H1 (cell line): Measurements from ENCODE around the gene MAGI2. TPM values are rescaled to one million over a fixed set of nuclear protein-coding genes. Genes with fewer than 3 reads are reported as not detected.

Experiments used
- CTCF ChIA-PET: fragments of 300-600 bp; sonication (Branson Sonifier 250); formaldehyde crosslinking; loops from one replicate; lab custom pipeline; 2021; ENCODE audit not compliant: partially characterized antibody; lab: Charles Lee
- POLR2A ChIA-PET: fragments of 300-600 bp; sonication (Branson Sonifier 250); formaldehyde crosslinking; loops from one replicate; lab custom pipeline; 2021; ENCODE audit warnings: inconsistent platforms; ENCODE audit not compliant: partially characterized antibody; lab: Charles Lee
- DNase-seq, 2 experiments: peaks; one replicate each; pipeline versions ENCODE4 v3.0.0 to v3.0.0-alpha.2; 2010 to 2022; ENCODE audit warnings: low spot score in 2 of 2, low read depth in 1 of 2, mixed read lengths in 1 of 2
- FAIRE-seq: peaks from 2 replicates; lab custom pipeline; 2011; peaks lifted over from hg19 to GRCh38; lab: Jason Lieb, UNC
- H2AFZ ChIP-seq: 2 replicates; pipeline ENCODE4 v1.8.1; 2012; ENCODE audit warnings: low read length, inconsistent platforms
- H2AK5ac ChIP-seq: 2 replicates; pipeline ENCODE4 v1.6.1; 2013; ENCODE audit warnings: low read depth, low read length
- H2BK120ac ChIP-seq: replicated peaks from 2 replicates; pipeline ENCODE3; 2013; ENCODE audit warnings: low read depth, low read length, inconsistent platforms
- H2BK12ac ChIP-seq: 2 replicates; pipeline ENCODE4 v1.6.1; 2013; ENCODE audit warnings: low read depth, low read length
- H2BK15ac ChIP-seq: 2 replicates; pipeline ENCODE4 v1.6.1; 2013; ENCODE audit warnings: low read length
- H2BK20ac ChIP-seq: 2 replicates; pipeline ENCODE4 v1.6.1; 2013; ENCODE audit warnings: low read length
- H2BK5ac ChIP-seq: 2 replicates; pipeline ENCODE4 v1.6.1; 2013; ENCODE audit warnings: low read depth, low read length
- H3K14ac ChIP-seq: 2 replicates; pipeline ENCODE4 v1.6.1; 2013; ENCODE audit warnings: inconsistent platforms; ENCODE audit not compliant: insufficient read length
- H3K18ac ChIP-seq: 2 replicates; pipeline ENCODE4 v1.6.1; 2013; ENCODE audit warnings: low read length; ENCODE audit errors: extremely low read depth
- H3K23ac ChIP-seq: 2 replicates; pipeline ENCODE4 v1.6.1; 2013; ENCODE audit warnings: inconsistent platforms; ENCODE audit not compliant: insufficient read length
- H3K23me2 ChIP-seq: 2 replicates; pipeline ENCODE4 v1.6.1; 2013; ENCODE audit warnings: low read depth, low read length
- H3K27ac ChIP-seq: 2 replicates; pipeline ENCODE4 v1.6.1; 2011; ENCODE audit warnings: low read depth, low read length, inconsistent platforms
- H3K27me3 ChIP-seq, 4 experiments: replicated peaks in 1 of 4; 1 replicate in 1 of 4; 2 replicates in 3 of 4; pipeline versions ENCODE4 v1.6.1 to v1.8.1; 2011 to 2013; ENCODE audit warnings: low read length in 3 of 4, mild to moderate bottlenecking in 3 of 4, inconsistent platforms in 2 of 4, mixed read lengths in 2 of 4, moderate library complexity in 1 of 4; ENCODE audit not compliant: control insufficient read depth in 3 of 4, insufficient read depth in 3 of 4; ENCODE audit errors: extremely low read depth in 1 of 4
- H3K36me3 ChIP-seq, 4 experiments: 2 replicates each; pipeline versions ENCODE4 v1.6.1 to v1.8.1; 2011 to 2013; ENCODE audit warnings: mild to moderate bottlenecking in 4 of 4, low read length in 3 of 4, moderate library complexity in 2 of 4, control low read depth in 1 of 4, inconsistent platforms in 1 of 4; ENCODE audit not compliant: insufficient read depth in 4 of 4, control insufficient read depth in 2 of 4
- H3K4ac ChIP-seq: replicated peaks from 2 replicates; pipeline ENCODE3; 2013; ENCODE audit warnings: low read length, low read depth, mixed read lengths, inconsistent platforms; ENCODE audit not compliant: insufficient read length
- H3K4me1 ChIP-seq, 4 experiments: replicated peaks in 1 of 4; 1 replicate in 1 of 4; 2 replicates in 3 of 4; pipeline versions ENCODE4 v1.6.1 to v1.8.1; 2011 to 2013; ENCODE audit warnings: low read length in 3 of 4, inconsistent platforms in 2 of 4, mixed read lengths in 1 of 4; ENCODE audit not compliant: insufficient read depth in 4 of 4, control insufficient read depth in 3 of 4
- H3K4me2 ChIP-seq, 2 experiments: 2 replicates each; pipeline versions ENCODE4 v1.6.1 to v1.8.1; 2011 to 2013; ENCODE audit warnings: low read depth in 2 of 2, low read length in 2 of 2, control low read depth in 1 of 2, inconsistent platforms in 1 of 2, mild to moderate bottlenecking in 1 of 2; ENCODE audit not compliant: insufficient read depth in 1 of 2
- H3K4me3 ChIP-seq, 4 experiments: fragments of 200-600, 300-600 bp in 1 of 4; sonication (generic), shearing (Covaris generic), sonication (Bioruptor Twin) in 1 of 4; 2 replicates each; pipeline versions ENCODE4 v1.5.1 to v1.8.1; 2011 to 2016; ENCODE audit warnings: low read length in 4 of 4, low read depth in 3 of 4, control low read depth in 2 of 4, inconsistent platforms in 2 of 4, mild to moderate bottlenecking in 2 of 4, mixed read lengths in 1 of 4, moderate library complexity in 1 of 4; ENCODE audit not compliant: insufficient read depth in 2 of 4; ENCODE audit errors: extremely low read depth in 1 of 4
- H3K56ac ChIP-seq: replicated peaks from 2 replicates; pipeline ENCODE3; 2013; ENCODE audit warnings: low read depth, mild to moderate bottlenecking, mixed read lengths, low read length, inconsistent platforms; ENCODE audit not compliant: insufficient read length
- H3K79me1 ChIP-seq: 2 replicates; pipeline ENCODE4 v1.6.1; 2013; ENCODE audit warnings: low read depth, low read length, control low read depth
- H3K79me2 ChIP-seq, 2 experiments: 2 replicates each; pipeline versions ENCODE4 v1.6.1 to v1.8.1; 2012 to 2013; ENCODE audit warnings: low read length in 2 of 2, mild to moderate bottlenecking in 2 of 2, inconsistent platforms in 1 of 2; ENCODE audit not compliant: insufficient read depth in 2 of 2, control insufficient read depth in 1 of 2
- H3K9ac ChIP-seq, 4 experiments: replicated peaks in 1 of 4; 1 replicate in 1 of 4; 2 replicates in 3 of 4; pipeline versions ENCODE4 v1.6.1 to v1.8.1; 2011 to 2013; ENCODE audit warnings: low read depth in 3 of 4, low read length in 3 of 4, control low read depth in 2 of 4, mild to moderate bottlenecking in 2 of 4, moderate library complexity in 2 of 4, inconsistent platforms in 1 of 4; ENCODE audit errors: extremely low read depth in 1 of 4
- H3K9me3 ChIP-seq, 2 experiments: 2 replicates each; pipeline versions ENCODE4 v1.6.1 to v1.8.1; 2012 to 2013; ENCODE audit warnings: mild to moderate bottlenecking in 2 of 2, moderate library complexity in 2 of 2, control low read depth in 1 of 2, inconsistent platforms in 1 of 2, low read depth in 1 of 2, low read length in 1 of 2, mixed read lengths in 1 of 2; ENCODE audit not compliant: insufficient read depth in 2 of 2
- H4K20me1 ChIP-seq, 2 experiments: replicated peaks in 1 of 2; 2 replicates each; pipeline versions ENCODE3 to v1.8.1; 2011 to 2013; ENCODE audit warnings: inconsistent platforms in 2 of 2, low read length in 2 of 2, mild to moderate bottlenecking in 1 of 2; ENCODE audit not compliant: insufficient read depth in 2 of 2, control insufficient read depth in 1 of 2
- H4K5ac ChIP-seq: 2 replicates; pipeline ENCODE4 v1.6.1; 2013; ENCODE audit warnings: low read length, low read depth, mixed read lengths, inconsistent platforms; ENCODE audit not compliant: insufficient read length
- H4K8ac ChIP-seq: 2 replicates; pipeline ENCODE4 v1.8.0; 2013; ENCODE audit warnings: mild to moderate bottlenecking, moderate library complexity, low read length, inconsistent platforms; ENCODE audit not compliant: insufficient read depth; ENCODE audit errors: extremely low read depth
- H4K91ac ChIP-seq: replicated peaks from 2 replicates; pipeline ENCODE3; 2013; ENCODE audit warnings: low read length, mixed read lengths, inconsistent platforms; ENCODE audit not compliant: insufficient read length
- BCL11A ChIP-seq, 2 experiments: IDR thresholded peaks; one replicate each; pipeline ENCODE4 v1.6.1; 2011; ENCODE audit warnings: low read depth in 2 of 2, low read length in 2 of 2, mild to moderate bottlenecking in 2 of 2
- CBX5 ChIP-seq: fragments of 300-800, 300-1000 bp; sonication (generic); IDR thresholded peaks from 2 replicates; pipeline ENCODE4 v1.7.1; 2016; ENCODE audit warnings: antibody characterized with exemption, low read length, low read depth
- CBX8 ChIP-seq: fragments of 300-800, 300-1000 bp; sonication (generic); IDR thresholded peaks from 2 replicates; pipeline ENCODE4 v1.7.1; 2016; ENCODE audit warnings: low read depth, low read length, borderline replicate concordance
- CEBPB ChIP-seq: IDR thresholded peaks from 2 replicates; pipeline ENCODE4 v1.6.1; 2012; ENCODE audit warnings: low read depth, low read length
- CREB1 ChIP-seq: IDR thresholded peaks from 2 replicates; pipeline ENCODE4 v1.6.1; 2012; ENCODE audit warnings: inconsistent platforms
- CTBP2 ChIP-seq: IDR thresholded peaks from 2 replicates; pipeline ENCODE4 v1.7.0; 2011; ENCODE audit warnings: borderline replicate concordance, mild to moderate bottlenecking, moderate library complexity, mixed read lengths, low read length; ENCODE audit not compliant: insufficient read depth, insufficient read length
- HDAC6 ChIP-seq: IDR thresholded peaks from one replicate; pipeline ENCODE4 v1.7.1; 2012; ENCODE audit warnings: low read depth, mild to moderate bottlenecking, inconsistent platforms, low read length, moderate library complexity
- MAFK ChIP-seq: IDR thresholded peaks from 2 replicates; pipeline ENCODE4 v1.6.1; 2012; ENCODE audit warnings: low read depth, mild to moderate bottlenecking, improper control_type of control experiment, low read length
- MAX ChIP-seq: IDR thresholded peaks from 2 replicates; pipeline ENCODE4 v1.6.1; 2012; ENCODE audit warnings: inconsistent platforms
- POU5F1 ChIP-seq: IDR thresholded peaks from 2 replicates; pipeline ENCODE4 v1.6.1; 2011; ENCODE audit warnings: low read depth, mild to moderate bottlenecking, low read length, moderate library complexity
- SAP30 ChIP-seq: fragments of 300-600 bp; sonication (generic); IDR thresholded peaks from 2 replicates; pipeline ENCODE4 v1.7.1; 2012; ENCODE audit warnings: low read length, moderate library complexity, mild to moderate bottlenecking, inconsistent platforms; ENCODE audit not compliant: insufficient read depth, insufficient replicate concordance
- SIN3A ChIP-seq, 2 experiments: IDR thresholded peaks in 1 of 2; conservative IDR thresholded peaks in 1 of 2; 2 replicates each; pipeline ENCODE4 v1.6.1; 2011 to 2012; ENCODE audit warnings: low read length in 2 of 2, improper control_type of control experiment in 1 of 2, low read depth in 1 of 2, mild to moderate bottlenecking in 1 of 2
- SRF ChIP-seq: IDR thresholded peaks from 2 replicates; pipeline ENCODE4 v1.6.1; 2011; ENCODE audit warnings: mild to moderate bottlenecking, low read depth, low read length, moderate library complexity
- SUZ12 ChIP-seq: fragments of 200-600 bp; sonication (generic); IDR thresholded peaks from 2 replicates; pipeline ENCODE4 v1.6.1; 2012; ENCODE audit warnings: mild to moderate bottlenecking, inconsistent platforms, low read length, moderate library complexity, mixed read lengths
- TAF1 ChIP-seq: IDR thresholded peaks from 2 replicates; pipeline ENCODE4 v1.6.1; 2011; ENCODE audit warnings: mild to moderate bottlenecking, low read depth, low read length
- TBP ChIP-seq: IDR thresholded peaks from 2 replicates; pipeline ENCODE4 v1.6.1; 2011; ENCODE audit warnings: low read depth, low read length, improper control_type of control experiment
- TCF12 ChIP-seq: IDR thresholded peaks from 2 replicates; pipeline ENCODE4 v1.6.1; 2011; ENCODE audit warnings: low read depth, mild to moderate bottlenecking, low read length
- polyA plus RNA-seq, 7 experiments: library from polyadenylated mRNA; depleted of rRNA in 3 of 7; stranded (reverse) in 5 of 7; unstranded in 2 of 7; fragments of >200 nt in 5 of 7; fragments of 200-250 nt in 2 of 7; gene quantifications; 1 replicate in 5 of 7; 2 replicates in 1 of 7; 4 replicates in 1 of 7; pipeline versions ENCODE4 v1.2.1 to v1.2.3, GENCODE V29; 2011 to 2013; ENCODE audit warnings: missing spikeins in 2 of 7, mixed read lengths in 2 of 7
- total RNA-seq: library from RNA; stranded (reverse); fragmentation: NEBNext Ultra II Directional; extraction: Animal tissue kit (Norgen Biotek cat#: 25700); gene quantifications from 2 replicates; pipeline ENCODE4 v1.2.1, GENCODE V29; 2021

Gene MAGI2
- total and polyA plus RNA-seq, 2 of the 8 experiments (the other 6 are each of a cell fraction or from before 2014, with no cell fraction given): 6.0 to 27.3 TPM

GRCh38 chr7:79084423-79084822, 369.0 kb downstream of the MAGI2 start:
- H3K27ac ChIP-seq: no peak overlapping the region
- H2AFZ ChIP-seq: no peak overlapping the region
- CTCF ChIA-PET: no interaction called here
- no peaks in the 10 kb centered on the region; a peak in 1 of 4 replicates for H3K9me3 ChIP-seq
- POLR2A ChIA-PET: no interaction called here
- H3K23ac ChIP-seq: no peak overlapping the region
- no peak overlapping the region for H3K18ac ChIP-seq
- H2AK5ac ChIP-seq: no peak overlapping the region
- FAIRE-seq (no peak), DNase-seq (no peak)
- H4K20me1 ChIP-seq: no peaks in the 10 kb centered on the region
- no peak overlapping the region for H2BK20ac ChIP-seq
- H2BK12ac ChIP-seq: no peak overlapping the region
- H3K27me3 ChIP-seq: no peaks in the 10 kb centered on the region
- H3K79me2 ChIP-seq: no peaks in the 10 kb centered on the region
- H3K14ac ChIP-seq: no peak overlapping the region
- no peak overlapping the region for H2BK15ac ChIP-seq
- H3K56ac ChIP-seq: no peak overlapping the region
- H3K4me3 ChIP-seq: no peak overlapping the region
- no peaks in the 10 kb centered on the region for H3K79me1 ChIP-seq
- no peak overlapping the region for H4K91ac ChIP-seq
- no peak overlapping the region for H2BK5ac ChIP-seq
- H4K8ac ChIP-seq: no peak overlapping the region
- no peaks in the 10 kb centered on the region for H3K23me2 ChIP-seq
- H2BK120ac ChIP-seq: no peak overlapping the region
- H3K4me2 ChIP-seq: no peak overlapping the region
- no peak overlapping the region for H4K5ac ChIP-seq
- H3K36me3 ChIP-seq: no peaks in the 10 kb centered on the region
- no peak overlapping the region for H3K4ac ChIP-seq
- no peak overlapping the region for H3K9ac ChIP-seq
- H3K4me1 ChIP-seq: no peaks in the 10 kb centered on the region
- TF ChIP-seq CTBP2 (no peak), CBX8 (no peak), MAFK (no peak), SIN3A (conservative IDR thresholded peaks at IDR 0.05 in 1 of 2, IDR thresholded peaks at IDR 0.05 in 1 of 2; ENCODE audit: low read depth in 1 of 2, low read length in 2 of 2) (no peak), TCF12 (no peak), SUZ12 (no peak), MAX (no peak), HDAC6 (no peak), SRF (no peak), SAP30 (no peak), CREB1 (no peak), TAF1 (no peak), POU5F1 (no peak), CBX5 (no peak), CEBPB (no peak), TBP (no peak), BCL11A (IDR thresholded peaks at IDR 0.05; ENCODE audit: low read depth in 2 of 2, low read length in 2 of 2) (no peak)
